HCT116 (cell line): ENCODE measurements around the gene ISL2. TPM values are rescaled to one million over a fixed set of nuclear protein-coding genes. Genes with fewer than 3 reads are reported as not detected.

Experiments
- ATAC-seq: fragments of 200-7000 bp; cut with Tn5 transposase; 2 replicates; pipeline ENCODE4 v1.9.1; 2020; ENCODE audit warnings: mild to moderate bottlenecking, moderate library complexity
- BruUV-seq: library from RNA; stranded (reverse); fragments of 400-500 nt; replicated peaks from 2 replicates; lab custom pipeline; 2021; lab: Mats Ljungman, UMichigan
- CTCF ChIA-PET: fragments of 300-600 bp; sonication (Branson Sonifier 250); formaldehyde crosslinking; loops from one replicate; lab custom pipeline; 2021; ENCODE audit warnings: antibody characterized with exemption; lab: Charles Lee
- POLR2A ChIA-PET: fragments of 300-600, 350-600 bp; sonication (Branson Sonifier 250); formaldehyde crosslinking; loops from one replicate; lab custom pipeline; 2021; ENCODE audit warnings: antibody characterized with exemption; lab: Charles Lee
- RAD21 ChIA-PET, 2 experiments: fragments of 300-600 bp; sonication (Branson Sonifier 250); formaldehyde crosslinking; loops; one replicate each; lab custom pipeline; 2023; ENCODE audit warnings: low total read pairs in 2 of 2; ENCODE audit not compliant: uncharacterized antibody in 2 of 2, unreplicated experiment in 2 of 2, low non-redundant PET in 1 of 2; lab: Charles Lee
- DNase-seq: peaks from one replicate; pipeline ENCODE4 v3.0.0-alpha.2; 2010; ENCODE audit warnings: low read depth, low spot score
- H2AFZ ChIP-seq: fragments of 200-600 bp; shearing (Covaris generic), sonication (generic); 2 replicates; pipeline ENCODE4 v1.6.1; 2017; ENCODE audit warnings: low read depth, mixed run types, mixed read lengths, antibody characterized with exemption, low read length; ENCODE audit not compliant: poor library complexity, severe bottlenecking
- H3K27ac ChIP-seq: 2 replicates; pipeline ENCODE4 v1.5.1; 2012; ENCODE audit warnings: low read depth, low read length
- H3K27me3 ChIP-seq: fragments of 200-600 bp; sonication (generic); 2 replicates; pipeline ENCODE4 v1.6.1; 2016; ENCODE audit warnings: mixed run types, low read length, mixed read lengths; ENCODE audit not compliant: insufficient read depth
- H3K36me3 ChIP-seq, 2 experiments: fragments of 200-500 bp in 1 of 2; fragments of 200-600 bp in 1 of 2; sonication (Bioruptor generic) in 1 of 2; sonication (generic) in 1 of 2; 2 replicates each; pipeline versions ENCODE4 v1.5.1 to v1.6.1; 2014 to 2016; ENCODE audit warnings: low read length in 2 of 2, inconsistent platforms in 1 of 2, mixed read lengths in 1 of 2, mixed run types in 1 of 2; ENCODE audit not compliant: insufficient read depth in 2 of 2, control insufficient read depth in 1 of 2
- H3K4me1 ChIP-seq, 2 experiments: fragments of 200-600 bp in 1 of 2; sonication (generic) in 1 of 2; 2 replicates each; pipeline versions ENCODE4 v1.5.1 to v1.6.1; 2012 to 2017; ENCODE audit warnings: low read length in 2 of 2, inconsistent platforms in 1 of 2, mild to moderate bottlenecking in 1 of 2, mixed read lengths in 1 of 2, mixed run types in 1 of 2, moderate library complexity in 1 of 2; ENCODE audit not compliant: insufficient read depth in 2 of 2, control insufficient read depth in 1 of 2
- H3K4me2 ChIP-seq: fragments of 200-600 bp; sonication (generic); 2 replicates; pipeline ENCODE4 v1.6.1; 2017; ENCODE audit warnings: mixed run types, low read length, mixed read lengths
- H3K4me3 ChIP-seq, 2 experiments: fragments of 200-600 bp in 1 of 2; sonication (generic) in 1 of 2; replicated peaks in 1 of 2; 2 replicates each; pipeline ENCODE4 v1.5.1; 2011 to 2016; ENCODE audit warnings: low read length in 2 of 2, control low read depth in 1 of 2, low read depth in 1 of 2, mild to moderate bottlenecking in 1 of 2, mixed read lengths in 1 of 2, mixed run types in 1 of 2
- H3K79me2 ChIP-seq: fragments of 200-600 bp; sonication (generic); 2 replicates; pipeline ENCODE4 v1.6.1; 2017; ENCODE audit warnings: mild to moderate bottlenecking, mixed run types, low read length, moderate library complexity, mixed read lengths; ENCODE audit not compliant: insufficient read depth
- H3K9ac ChIP-seq: fragments of 200-600 bp; sonication (generic); 2 replicates; pipeline ENCODE4 v1.6.1; 2016; ENCODE audit warnings: low read length, mixed read lengths
- H3K9me2 ChIP-seq: fragments of 200-600 bp; sonication (generic), shearing (Covaris generic); 2 replicates; pipeline ENCODE4 v1.6.1; 2017; ENCODE audit warnings: mixed run types, mild to moderate bottlenecking, moderate library complexity; ENCODE audit not compliant: insufficient read depth
- H3K9me3 ChIP-seq, 2 experiments: fragments of 200-500 bp in 1 of 2; fragments of 200-600 bp in 1 of 2; sonication (Bioruptor generic) in 1 of 2; sonication (generic) in 1 of 2; 2 replicates each; pipeline ENCODE4 v1.6.1; 2014 to 2017; ENCODE audit warnings: low read length in 2 of 2, mixed read lengths in 2 of 2, inconsistent platforms in 1 of 2, low read depth in 1 of 2, mild to moderate bottlenecking in 1 of 2, mixed run types in 1 of 2, moderate library complexity in 1 of 2; ENCODE audit not compliant: control insufficient read depth in 1 of 2, insufficient read depth in 1 of 2
- H4K20me1 ChIP-seq: fragments of 200-600 bp; sonication (generic), shearing (Covaris generic); 2 replicates; pipeline ENCODE4 v1.6.1; 2017; ENCODE audit warnings: mixed run types, mild to moderate bottlenecking, moderate library complexity; ENCODE audit not compliant: insufficient read depth
- CEBPB ChIP-seq: IDR thresholded peaks from 2 replicates; pipeline ENCODE4 v1.6.1; 2012; ENCODE audit warnings: low read depth
- EZH2phosphoT487 ChIP-seq: fragments of 200-600 bp; IDR thresholded peaks from 2 replicates; pipeline ENCODE4 v1.6.1; 2018; ENCODE audit warnings: antibody characterized with exemption, borderline replicate concordance
- FOSL1 ChIP-seq: IDR thresholded peaks from 2 replicates; pipeline ENCODE4 v1.6.1; 2012; ENCODE audit warnings: low read depth
- POLR2A ChIP-seq: IDR thresholded peaks from 2 replicates; pipeline ENCODE4 v1.7.0; 2011; ENCODE audit warnings: borderline replicate concordance; ENCODE audit not compliant: insufficient read depth, insufficient read length; ENCODE audit errors: extremely low read depth
- POLR2AphosphoS5 ChIP-seq: IDR thresholded peaks from 2 replicates; pipeline ENCODE4 v1.6.1; 2011; ENCODE audit warnings: mild to moderate bottlenecking, low read depth, low read length, moderate library complexity
- SIN3A ChIP-seq: IDR thresholded peaks from 2 replicates; pipeline ENCODE4 v1.6.1; 2012; ENCODE audit warnings: low read depth
- SRF ChIP-seq: IDR thresholded peaks from 2 replicates; pipeline ENCODE4 v1.6.1; 2012; ENCODE audit warnings: low read depth
- TCF7L2 ChIP-seq: IDR thresholded peaks from 2 replicates; pipeline ENCODE4 v1.7.0; 2011; ENCODE audit warnings: borderline replicate concordance, inconsistent platforms; ENCODE audit not compliant: insufficient read depth, insufficient read length; ENCODE audit errors: extremely low read depth
- YY1 ChIP-seq: IDR thresholded peaks from 2 replicates; pipeline ENCODE4 v1.6.1; 2011; ENCODE audit warnings: low read length, low read depth, moderate library complexity, mild to moderate bottlenecking; ENCODE audit not compliant: insufficient replicate concordance; ENCODE audit errors: extremely low read depth
- ZBTB33 ChIP-seq: IDR thresholded peaks from 2 replicates; pipeline ENCODE4 v1.6.1; 2011; ENCODE audit warnings: mild to moderate bottlenecking, low read length, moderate library complexity; ENCODE audit not compliant: insufficient replicate concordance; ENCODE audit errors: extremely low read depth
- ZFX ChIP-seq: fragments of 450-650 bp; IDR thresholded peaks from 2 replicates; pipeline ENCODE4 v1.6.1; 2017
- intact Hi-C: fragments of 100-400 bp; cut with micrococcal nuclease; formaldehyde crosslinking; loops from 2 replicates; pipeline ENCODE4 v1.10.0; 2022
- total RNA-seq: library from RNA; stranded (reverse); gene quantifications from one replicate; pipeline ENCODE4 v1.2.1, GENCODE V29; 2021; ENCODE audit not compliant: unreplicated experiment
- TF ChIP-seq, protein P1 (sequence below): IDR thresholded peaks from 2 replicates; pipeline ENCODE4 v1.6.1; 2012
- TF ChIP-seq, protein P2 (sequence below): IDR thresholded peaks from 2 replicates; pipeline ENCODE4 v1.6.1; 2012
- TF ChIP-seq, protein P3 (sequence below): IDR thresholded peaks from 2 replicates; pipeline ENCODE4 v1.6.1; 2012; ENCODE audit warnings: low read depth

The ISL2 gene
- total RNA-seq, 1 experiment from 2014 or later, result 11.6 TPM

DNA sequence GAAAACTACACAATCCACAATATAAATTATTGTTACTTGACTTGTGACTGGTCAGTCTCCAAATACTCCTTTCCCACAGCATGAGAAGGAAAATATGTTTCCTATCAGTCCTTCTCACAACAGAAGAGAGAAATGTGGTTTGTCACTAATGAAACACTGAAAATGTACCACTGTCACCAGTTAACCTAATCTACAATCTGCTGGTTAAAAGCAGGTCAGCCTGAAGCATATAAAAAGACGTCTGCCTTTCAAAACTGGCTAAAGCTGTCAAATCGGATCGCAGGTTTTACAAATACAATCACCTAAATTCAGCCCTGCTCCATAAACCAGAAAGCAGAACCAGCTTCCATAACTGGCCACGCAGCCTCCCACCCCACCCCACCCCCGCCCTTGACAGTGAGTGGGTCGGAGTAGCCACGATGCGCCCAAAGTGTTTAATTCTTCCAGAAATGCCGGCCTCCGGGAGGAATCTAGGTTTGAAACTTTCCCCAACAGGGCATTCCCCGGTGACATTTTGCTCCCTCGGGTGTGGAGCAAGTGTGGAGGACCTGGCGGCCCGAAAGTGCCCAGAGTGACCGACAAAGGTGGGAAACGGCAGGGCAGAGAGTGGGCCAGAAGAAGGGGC is 26.0 kb upstream of the ISL2 start (continued):
- TF ChIP-seq, protein P1, sequence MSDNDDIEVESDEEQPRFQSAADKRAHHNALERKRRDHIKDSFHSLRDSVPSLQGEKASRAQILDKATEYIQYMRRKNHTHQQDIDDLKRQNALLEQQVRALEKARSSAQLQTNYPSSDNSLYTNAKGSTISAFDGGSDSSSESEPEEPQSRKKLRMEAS, result no peak
- TF ChIP-seq FOSL1 (no peak), CEBPB (no peak), EZH2phosphoT487 (no peak)
- TF ChIP-seq, protein P2, sequence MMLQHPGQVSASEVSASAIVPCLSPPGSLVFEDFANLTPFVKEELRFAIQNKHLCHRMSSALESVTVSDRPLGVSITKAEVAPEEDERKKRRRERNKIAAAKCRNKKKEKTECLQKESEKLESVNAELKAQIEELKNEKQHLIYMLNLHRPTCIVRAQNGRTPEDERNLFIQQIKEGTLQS, result no peak
- TF ChIP-seq, protein P3, sequence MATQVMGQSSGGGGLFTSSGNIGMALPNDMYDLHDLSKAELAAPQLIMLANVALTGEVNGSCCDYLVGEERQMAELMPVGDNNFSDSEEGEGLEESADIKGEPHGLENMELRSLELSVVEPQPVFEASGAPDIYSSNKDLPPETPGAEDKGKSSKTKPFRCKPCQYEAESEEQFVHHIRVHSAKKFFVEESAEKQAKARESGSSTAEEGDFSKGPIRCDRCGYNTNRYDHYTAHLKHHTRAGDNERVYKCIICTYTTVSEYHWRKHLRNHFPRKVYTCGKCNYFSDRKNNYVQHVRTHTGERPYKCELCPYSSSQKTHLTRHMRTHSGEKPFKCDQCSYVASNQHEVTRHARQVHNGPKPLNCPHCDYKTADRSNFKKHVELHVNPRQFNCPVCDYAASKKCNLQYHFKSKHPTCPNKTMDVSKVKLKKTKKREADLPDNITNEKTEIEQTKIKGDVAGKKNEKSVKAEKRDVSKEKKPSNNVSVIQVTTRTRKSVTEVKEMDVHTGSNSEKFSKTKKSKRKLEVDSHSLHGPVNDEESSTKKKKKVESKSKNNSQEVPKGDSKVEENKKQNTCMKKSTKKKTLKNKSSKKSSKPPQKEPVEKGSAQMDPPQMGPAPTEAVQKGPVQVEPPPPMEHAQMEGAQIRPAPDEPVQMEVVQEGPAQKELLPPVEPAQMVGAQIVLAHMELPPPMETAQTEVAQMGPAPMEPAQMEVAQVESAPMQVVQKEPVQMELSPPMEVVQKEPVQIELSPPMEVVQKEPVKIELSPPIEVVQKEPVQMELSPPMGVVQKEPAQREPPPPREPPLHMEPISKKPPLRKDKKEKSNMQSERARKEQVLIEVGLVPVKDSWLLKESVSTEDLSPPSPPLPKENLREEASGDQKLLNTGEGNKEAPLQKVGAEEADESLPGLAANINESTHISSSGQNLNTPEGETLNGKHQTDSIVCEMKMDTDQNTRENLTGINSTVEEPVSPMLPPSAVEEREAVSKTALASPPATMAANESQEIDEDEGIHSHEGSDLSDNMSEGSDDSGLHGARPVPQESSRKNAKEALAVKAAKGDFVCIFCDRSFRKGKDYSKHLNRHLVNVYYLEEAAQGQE, result no peak
- TF ChIP-seq, all 23 proteins: peak for 0

- intact Hi-C loops, result no loop called here
- RAD21 ChIA-PET, result no interaction called here
- H3K4me1 ChIP-seq, result peaks cover 15 to 33% of the 10 kb centered on the region in 2 experiments
Observed at GRCh38 chr15:76311100-76311953, 25.2 kb upstream of the ISL2 start, which contains the start of gene ETFA. TSS of gene ETFA (minus strand) at chr15:76311469. CDS start at chr15:76311388, 81 bp downstream.

More at GRCh38 chr15:76311100-76311953, 25.2 kb upstream of the ISL2 start, which contains the start of gene ETFA:
- Histone ChIP-seq H3K4me2 (peak within 1 kb of the TSS; percentile 96), H2AFZ (peak within 1 kb of the TSS; percentile 99), H3K9ac (peak within 1 kb of the TSS; percentile 93), H4K20me1 (0 out of 2 replicates have a peak, but pooled peaks cover 3% of the 10 kb centered on the region), H3K36me3 (no peaks in the 10 kb centered on the region), H3K79me2 (peaks cover 49% of the 10 kb centered on the region), H3K9me2 (no peaks in the 10 kb centered on the region), H3K9me3 (no peaks in the 10 kb centered on the region), H3K27ac (peak within 1 kb of the TSS; percentile 84), H3K4me3 (peak within 1 kb of the TSS; percentile 90 to 99), H3K27me3 (no peaks in the 10 kb centered on the region)
- ATAC-seq (peak; percentile 100), DNase-seq (peak; percentile 87)
- ChIA-PET CTCF (interaction anchor here (1.9 kb wide), 1 partner anchor 19 kb away, joined by 5 read pairs; no protein-coding TSS in a partner anchor), POLR2A (interaction anchor here (0.5 to 1.3 kb wide), 7 partner anchors 11 to 1091 kb away, joined by 3 to 5 read pairs (median 4); partner anchors contain the start of gene ISL2)
- TF ChIP-seq SRF (no peak), YY1 (peak; percentile 49), SIN3A (no peak), ZFX (peak; percentile 97), EZH2phosphoT487 (no peak), TCF7L2 (peak; percentile 26), POLR2A (peak; percentile 79), POLR2AphosphoS5 (peak; percentile 87), ZBTB33 (peak; percentile 97)
- TF ChIP-seq, protein P1, result peak; percentile 86
- BruUV-seq, result no TSS peak
